ENCODE measurements around the gene TFEC.

TFEC gene

GRCh38 chr7:115973406-115973805 is 57.2 kb downstream of the TFEC start:
- peak; percentile 2 to 3 for DNase-seq (ENCODE audit: low read depth in 2 of 2)
- no peak for TF ChIP-seq CTCF (IDR thresholded peaks at IDR 0.05; ENCODE audit: low read depth, low read length)
- H3K4me3 ChIP-seq (replicated peaks in 1 of 2; ENCODE audit: low read depth in 2 of 2, low read length in 2 of 2) = no peak overlapping the region

- H3K4me3 ChIP-seq (replicated peaks in 1 of 2; ENCODE audit: low read depth in 2 of 2, low read length in 2 of 2) = no peak overlapping the region
- no peak for TF ChIP-seq CTCF (IDR thresholded peaks at IDR 0.05; ENCODE audit: low read depth, low read length)
- DNase-seq (ENCODE audit: low read depth in 2 of 2) = no peak
These were observed 59.1 kb downstream of the TFEC start for GRCh38 chr7:115971506-115971905.

- no peak overlapping the region for H3K4me3 ChIP-seq (replicated peaks in 1 of 2; ENCODE audit: low read depth in 2 of 2, low read length in 2 of 2)
- no peak for DNase-seq (ENCODE audit: low read depth in 2 of 2)
- TF ChIP-seq CTCF (IDR thresholded peaks at IDR 0.05; ENCODE audit: low read depth, low read length) = no peak
These were observed 62.0 kb downstream of the TFEC start for GRCh38 chr7:115968596-115968995.

GRCh38 chr7:115968171-115968570 is 62.4 kb downstream of the TFEC start:
- no peak for DNase-seq (ENCODE audit: low read depth in 2 of 2)
- H3K4me3 ChIP-seq (replicated peaks in 1 of 2; ENCODE audit: low read depth in 2 of 2, low read length in 2 of 2) = no peak overlapping the region
- TF ChIP-seq CTCF (IDR thresholded peaks at IDR 0.05; ENCODE audit: low read depth, low read length) = no peak

- TF ChIP-seq CTCF (IDR thresholded peaks at IDR 0.05; ENCODE audit: low read depth, low read length) = no peak
- H3K4me3 ChIP-seq (replicated peaks in 1 of 2; ENCODE audit: low read depth in 2 of 2, low read length in 2 of 2) = no peak overlapping the region
- no peak for DNase-seq (ENCODE audit: low read depth in 2 of 2)
These were observed 64.6 kb downstream of the TFEC start for GRCh38 chr7:115965796-115966475.

- no peak for TF ChIP-seq CTCF (IDR thresholded peaks at IDR 0.05; ENCODE audit: low read depth, low read length)
- H3K4me3 ChIP-seq (replicated peaks in 1 of 2; ENCODE audit: low read depth in 2 of 2, low read length in 2 of 2) = no peak overlapping the region
- DNase-seq (ENCODE audit: low read depth in 2 of 2) = no peak
These were observed 65.3 kb downstream of the TFEC start for GRCh38 chr7:115965236-115965635.

GRCh38 chr7:115964799-115965198 is 65.8 kb downstream of the TFEC start:
- no peak for TF ChIP-seq CTCF (IDR thresholded peaks at IDR 0.05; ENCODE audit: low read depth, low read length)
- no peak overlapping the region for H3K4me3 ChIP-seq (replicated peaks in 1 of 2; ENCODE audit: low read depth in 2 of 2, low read length in 2 of 2)
- no peak for DNase-seq (ENCODE audit: low read depth in 2 of 2)

All from cardiac fibroblast (primary cell).